GM12872 (cell line): ENCODE data around the gene LYRM1.

Source experiments
- TF ChIP-seq, protein P1 (sequence below): IDR thresholded peaks from 3 replicates; pipeline ENCODE4 v1.5.1; 2011; ENCODE audit warnings: low read depth, mild to moderate bottlenecking, low read length, moderate library complexity; ENCODE audit not compliant: insufficient read depth

LYRM1 gene

DNA sequence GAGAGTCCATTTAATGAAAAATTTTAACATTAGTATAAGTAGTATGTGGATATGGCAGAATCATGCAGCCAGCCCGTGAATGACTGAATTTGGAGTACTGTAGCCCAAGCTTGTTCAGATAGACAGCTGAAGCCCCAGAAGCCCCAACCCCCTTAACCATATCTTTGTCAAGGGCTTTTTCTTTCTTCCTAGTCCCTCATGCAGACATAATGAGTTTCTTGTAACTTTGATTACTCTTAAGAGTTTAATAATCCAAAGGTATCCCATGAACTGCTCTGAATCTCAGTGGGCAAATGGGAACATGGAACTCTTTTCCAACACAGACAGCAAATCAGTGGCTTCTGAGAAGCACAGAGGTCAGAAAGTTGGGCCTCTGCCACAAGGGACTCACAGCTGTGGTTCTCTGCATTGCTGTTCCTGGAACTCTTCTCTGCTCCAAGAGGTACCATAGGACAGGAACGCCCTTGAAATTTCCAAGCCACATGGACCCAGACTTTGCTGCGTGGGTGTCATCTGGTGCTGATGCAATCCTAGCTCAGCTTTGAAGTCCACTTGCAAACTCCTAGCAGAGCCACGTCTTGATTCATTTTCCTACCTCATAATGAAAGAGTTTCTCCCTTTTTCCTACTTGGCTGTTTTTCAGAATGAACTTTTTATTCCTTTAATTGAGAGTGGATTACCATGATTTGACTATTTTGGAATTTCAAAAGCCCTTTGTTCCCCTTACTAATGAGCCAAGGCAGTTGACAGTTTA is 18.1 kb downstream of the LYRM1 start:
- TF ChIP-seq, protein P1, sequence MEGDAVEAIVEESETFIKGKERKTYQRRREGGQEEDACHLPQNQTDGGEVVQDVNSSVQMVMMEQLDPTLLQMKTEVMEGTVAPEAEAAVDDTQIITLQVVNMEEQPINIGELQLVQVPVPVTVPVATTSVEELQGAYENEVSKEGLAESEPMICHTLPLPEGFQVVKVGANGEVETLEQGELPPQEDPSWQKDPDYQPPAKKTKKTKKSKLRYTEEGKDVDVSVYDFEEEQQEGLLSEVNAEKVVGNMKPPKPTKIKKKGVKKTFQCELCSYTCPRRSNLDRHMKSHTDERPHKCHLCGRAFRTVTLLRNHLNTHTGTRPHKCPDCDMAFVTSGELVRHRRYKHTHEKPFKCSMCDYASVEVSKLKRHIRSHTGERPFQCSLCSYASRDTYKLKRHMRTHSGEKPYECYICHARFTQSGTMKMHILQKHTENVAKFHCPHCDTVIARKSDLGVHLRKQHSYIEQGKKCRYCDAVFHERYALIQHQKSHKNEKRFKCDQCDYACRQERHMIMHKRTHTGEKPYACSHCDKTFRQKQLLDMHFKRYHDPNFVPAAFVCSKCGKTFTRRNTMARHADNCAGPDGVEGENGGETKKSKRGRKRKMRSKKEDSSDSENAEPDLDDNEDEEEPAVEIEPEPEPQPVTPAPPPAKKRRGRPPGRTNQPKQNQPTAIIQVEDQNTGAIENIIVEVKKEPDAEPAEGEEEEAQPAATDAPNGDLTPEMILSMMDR: no peak

DNA sequence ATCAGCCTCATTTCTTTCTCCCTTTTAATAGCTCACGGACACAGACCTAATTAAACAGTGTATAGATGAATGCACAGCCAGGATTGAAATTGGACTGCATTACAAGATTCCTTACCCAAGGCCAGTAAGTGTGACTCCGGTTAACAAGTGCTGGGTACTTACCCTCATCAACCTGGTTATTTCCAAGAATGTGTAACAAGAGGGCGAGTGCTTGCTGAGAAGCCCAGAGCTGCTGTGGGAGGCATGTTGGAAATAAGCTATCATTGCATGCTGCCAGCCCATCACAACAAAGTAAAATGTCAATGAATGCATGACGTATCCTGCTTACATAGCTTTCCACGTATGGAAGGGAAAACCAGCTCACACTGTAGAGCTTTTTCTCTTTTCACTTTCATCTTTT is 19.5 kb downstream of the LYRM1 start:
- TF ChIP-seq, protein P1: no peak

DNA sequence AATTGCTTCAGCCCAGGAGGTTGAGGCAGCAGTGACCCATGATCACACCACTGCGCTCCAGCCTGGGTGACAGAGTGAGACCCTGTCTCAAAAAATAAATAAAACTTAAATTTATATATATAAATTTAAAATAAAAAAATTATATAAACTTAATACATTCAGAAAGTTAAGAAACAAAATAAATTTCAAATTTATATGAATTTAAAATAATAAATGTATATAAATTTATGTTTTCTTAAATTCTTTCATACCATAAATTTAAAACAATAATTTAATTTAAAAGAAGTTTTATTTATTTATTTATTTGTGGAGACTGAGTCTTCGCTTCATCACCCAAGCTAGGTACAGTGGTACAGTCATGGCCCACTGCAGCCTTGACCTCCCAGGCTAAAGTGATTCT is 20.2 kb downstream of the LYRM1 start:
- TF ChIP-seq, protein P1: no peak

DNA sequence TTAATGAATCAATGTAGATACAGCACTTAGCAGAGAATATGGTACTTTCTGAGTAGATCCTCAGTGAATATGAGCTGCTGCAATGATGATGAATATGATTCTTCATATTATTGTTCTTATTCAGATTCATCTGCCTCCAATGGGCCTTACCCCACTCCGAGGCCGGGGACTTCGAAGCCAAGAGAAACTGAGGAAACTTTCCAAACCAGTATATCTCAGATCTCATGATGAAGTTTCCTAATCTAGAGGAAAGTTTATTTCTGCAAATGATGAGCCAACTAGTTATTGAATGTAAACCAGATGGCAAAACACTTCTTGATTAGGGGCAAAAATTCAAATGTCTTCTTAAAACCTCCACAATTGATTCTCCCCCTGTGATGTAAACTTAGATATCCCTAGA is 23.3 kb downstream of the LYRM1 start:
- TF ChIP-seq, protein P1: no peak

DNA sequence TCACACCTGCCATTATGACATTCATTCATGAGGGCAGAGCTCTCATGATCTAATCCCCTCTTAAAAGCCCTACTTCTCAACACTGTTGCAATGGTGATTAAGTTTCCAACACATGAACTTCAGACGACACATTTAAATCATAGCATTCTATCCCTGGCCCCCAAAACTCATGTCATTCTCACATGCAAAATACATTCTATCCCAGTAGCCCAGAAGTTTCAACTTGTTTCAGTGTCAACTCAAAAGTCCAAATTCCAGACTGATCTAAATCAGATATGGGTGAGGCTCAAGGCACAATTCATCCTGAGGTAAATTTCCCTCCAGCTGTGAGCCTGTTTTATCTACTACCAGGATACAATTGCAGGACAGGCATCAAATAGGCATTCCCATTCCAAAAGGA is 25.2 kb downstream of the LYRM1 start:
- TF ChIP-seq, protein P1: no peak

DNA sequence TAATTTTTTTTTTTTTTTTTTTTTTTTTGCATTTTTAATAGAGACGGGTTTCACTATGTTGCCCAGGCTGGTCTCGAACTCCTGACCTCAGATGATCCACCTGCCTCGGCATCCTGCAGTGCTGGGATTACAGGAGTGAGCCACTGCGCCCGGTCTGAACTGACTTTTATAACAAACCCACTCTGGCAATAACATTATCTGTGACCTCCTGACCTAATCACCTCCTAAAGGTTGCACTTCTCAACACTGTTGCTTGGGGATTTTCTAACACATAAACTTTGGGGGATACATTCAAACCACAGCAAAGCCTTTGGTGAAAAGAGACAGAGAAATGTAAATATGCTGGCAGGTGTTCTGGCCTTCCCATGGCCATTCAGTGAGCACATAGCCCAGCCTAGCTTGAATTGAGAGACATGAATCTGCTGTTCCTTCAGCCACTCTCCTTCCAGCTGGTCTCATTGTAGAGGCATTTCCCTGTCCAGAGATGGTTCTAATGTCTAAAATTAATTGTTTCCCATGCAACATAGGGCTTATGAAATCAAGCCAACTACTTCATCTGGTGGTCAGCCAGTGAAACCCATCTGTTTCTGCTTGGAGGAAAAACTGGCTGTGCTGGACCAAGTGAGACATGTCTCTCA is 28.3 kb downstream of the LYRM1 start:
- TF ChIP-seq, protein P1: no peak

DNA sequence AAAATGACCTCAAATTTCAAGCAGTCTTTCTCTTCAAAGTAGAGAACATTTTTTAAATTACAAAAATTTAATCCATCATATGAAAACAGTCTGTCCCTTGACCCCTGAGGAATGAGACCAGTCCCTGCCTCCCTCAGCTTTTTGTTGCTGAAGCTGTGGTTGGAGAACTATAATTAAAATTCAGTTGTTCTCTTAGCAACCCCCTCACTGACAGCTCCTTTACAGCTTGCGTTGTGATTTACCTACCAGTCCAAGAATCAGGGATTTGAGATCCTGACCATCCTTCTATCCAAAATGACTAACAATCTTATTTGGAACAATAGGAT is 29.8 kb downstream of the LYRM1 start:
- TF ChIP-seq, protein P1: no peak
